Endothelial cell of umbilical vein (primary cell): Measurements from ENCODE around the gene SUGCT. TPM values are rescaled to one million over a fixed set of nuclear protein-coding genes. Genes with fewer than 3 reads are reported as not detected.

Source experiments
- BruUV-seq: library from RNA; stranded (reverse); fragments of 400-500 nt; replicated peaks from 2 replicates; lab custom pipeline; 2021; lab: Mats Ljungman, UMichigan
- CTCF ChIA-PET: fragments of 300-600, 350-600 bp; sonication (Branson Sonifier 250); formaldehyde crosslinking; loops from one replicate; lab custom pipeline; 2021; ENCODE audit warnings: antibody characterized with exemption, inconsistent platforms; lab: Charles Lee
- POLR2A ChIA-PET: fragments of 300-600, 350-600 bp; sonication (Branson Sonifier 250); formaldehyde crosslinking; loops from one replicate; lab custom pipeline; 2021; ENCODE audit warnings: antibody characterized with exemption, inconsistent platforms; lab: Charles Lee
- DNase-seq: peaks from one replicate; pipeline ENCODE4 v3.0.0-alpha.2; 2011; ENCODE audit warnings: low read depth, low spot score
- FAIRE-seq: peaks from 2 replicates; lab custom pipeline; 2011; peaks lifted over from hg19 to GRCh38; lab: Jason Lieb, UNC
- H2AFZ ChIP-seq: 2 replicates; pipeline ENCODE4 v1.6.0; 2012; ENCODE audit warnings: low read depth, low read length, control low read depth, inconsistent platforms
- H3K27ac ChIP-seq: 2 replicates; pipeline ENCODE4 v1.5.1; 2011; ENCODE audit warnings: low read depth, mild to moderate bottlenecking, control low read depth, low read length, moderate library complexity; ENCODE audit not compliant: insufficient read depth
- H3K27me3 ChIP-seq, 2 experiments: 2 replicates each; pipeline versions ENCODE4 v1.6.0 to v1.6.1; 2011; ENCODE audit warnings: low read length in 2 of 2, mixed read lengths in 1 of 2; ENCODE audit not compliant: control insufficient read depth in 2 of 2, insufficient read depth in 2 of 2
- H3K36me3 ChIP-seq, 2 experiments: 2 replicates in 1 of 2; 3 replicates in 1 of 2; pipeline ENCODE4 v1.5.1; 2011; ENCODE audit warnings: low read length in 2 of 2, mild to moderate bottlenecking in 1 of 2, moderate library complexity in 1 of 2; ENCODE audit not compliant: control insufficient read depth in 2 of 2, insufficient read depth in 2 of 2; ENCODE audit errors: extremely low read depth in 1 of 2
- H3K4me1 ChIP-seq: 3 replicates; pipeline ENCODE4 v1.5.1; 2011; ENCODE audit warnings: mild to moderate bottlenecking, low read length; ENCODE audit not compliant: control insufficient read depth, insufficient read depth; ENCODE audit errors: extremely low read depth
- H3K4me2 ChIP-seq: 2 replicates; pipeline ENCODE4 v1.6.1; 2011; ENCODE audit warnings: low read length, control low read depth, mixed read lengths; ENCODE audit not compliant: insufficient read depth
- H3K4me3 ChIP-seq, 3 experiments: fragments of 200-600 bp in 1 of 3; sonication (generic), shearing (Covaris generic) in 1 of 3; replicated peaks in 1 of 3; 2 replicates each; pipeline ENCODE4 v1.5.1; 2011 to 2016; ENCODE audit warnings: control low read depth in 3 of 3, low read length in 3 of 3, mild to moderate bottlenecking in 2 of 3, inconsistent platforms in 1 of 3, low read depth in 1 of 3, moderate library complexity in 1 of 3; ENCODE audit not compliant: insufficient read depth in 1 of 3
- H3K79me2 ChIP-seq: 2 replicates; pipeline ENCODE4 v1.6.0; 2012; ENCODE audit warnings: low read length, inconsistent platforms; ENCODE audit not compliant: control insufficient read depth, insufficient read depth
- H3K9ac ChIP-seq: replicated peaks from 2 replicates; pipeline ENCODE3; 2011; ENCODE audit warnings: low read length, control low read depth; ENCODE audit not compliant: insufficient read depth; ENCODE audit errors: extremely low read depth
- H3K9me1 ChIP-seq: replicated peaks from 3 replicates; pipeline ENCODE4 v1.6.0; 2011; ENCODE audit warnings: mild to moderate bottlenecking, low read length; ENCODE audit not compliant: control insufficient read depth, insufficient read depth; ENCODE audit errors: extremely low read depth
- H3K9me3 ChIP-seq: replicated peaks from 2 replicates; pipeline ENCODE4 v1.5.1; 2012; ENCODE audit warnings: low read length, inconsistent platforms; ENCODE audit not compliant: control insufficient read depth, insufficient read depth
- H4K20me1 ChIP-seq: replicated peaks from 2 replicates; pipeline ENCODE3; 2011; ENCODE audit warnings: mild to moderate bottlenecking, low read length; ENCODE audit not compliant: control insufficient read depth, insufficient read depth; ENCODE audit errors: extremely low read depth
- EZH2 ChIP-seq: IDR thresholded peaks from 2 replicates; pipeline ENCODE4 v1.6.1; 2012; ENCODE audit warnings: borderline replicate concordance, low read depth, mild to moderate bottlenecking, moderate library complexity, low read length, inconsistent platforms; ENCODE audit not compliant: severe bottlenecking
- FOS ChIP-seq: IDR thresholded peaks from 2 replicates; pipeline ENCODE4 v1.6.1; 2011; ENCODE audit warnings: mild to moderate bottlenecking, low read length, moderate library complexity, borderline replicate concordance; ENCODE audit not compliant: insufficient read depth
- GATA2 ChIP-seq: IDR thresholded peaks from 2 replicates; pipeline ENCODE4 v1.7.0; 2011; ENCODE audit warnings: low read depth, mild to moderate bottlenecking, moderate library complexity, mixed read lengths, low read length; ENCODE audit not compliant: insufficient read length, insufficient read depth
- JUN ChIP-seq: IDR thresholded peaks from 2 replicates; pipeline ENCODE4 v1.6.1; 2011; ENCODE audit warnings: borderline replicate concordance, low read depth; ENCODE audit not compliant: insufficient read length, insufficient read depth
- MYC ChIP-seq: IDR thresholded peaks from one replicate; pipeline ENCODE4 v1.6.1; 2011; ENCODE audit warnings: mild to moderate bottlenecking, low read depth, low read length
- POLR2A ChIP-seq: IDR thresholded peaks from 2 replicates; pipeline ENCODE4 v1.6.1; 2012; ENCODE audit warnings: low read depth, mild to moderate bottlenecking, control low read depth, low read length
- POLR2AphosphoS5 ChIP-seq: IDR thresholded peaks from 2 replicates; pipeline ENCODE4 v1.6.1; 2012; ENCODE audit warnings: low read depth, mild to moderate bottlenecking, control low read depth, low read length, moderate library complexity; ENCODE audit not compliant: insufficient read depth
- dilution Hi-C: fragments of 300-500 bp; cut with MboI; formaldehyde crosslinking; loops from one replicate; pipeline ENCODE4 v1.15.0; 2019; ENCODE audit warnings: low sequenced_read_pairs; ENCODE audit not compliant: extremely low pct_ligation_motif_present
- intact Hi-C: fragments of 100-400 bp; cut with micrococcal nuclease; formaldehyde crosslinking; loops from one replicate; pipeline ENCODE4 v1.10.0; 2022
- polyA plus RNA-seq, 4 experiments: library from polyadenylated mRNA; depleted of rRNA in 3 of 4; stranded (reverse) in 3 of 4; unstranded in 1 of 4; fragments of >200 nt; gene quantifications; 2 replicates each; pipeline versions ENCODE4 v1.2.1 to v1.2.3, GENCODE V29; 2011 to 2012; ENCODE audit warnings: missing spikeins in 1 of 4
- total RNA-seq: library from RNA; stranded (reverse); gene quantifications from 2 replicates; pipeline ENCODE4 v1.2.3, GENCODE V29; 2021
- TF ChIP-seq, protein P1 (sequence below): IDR thresholded peaks from 2 replicates; pipeline ENCODE4 v1.6.1; 2011; ENCODE audit not compliant: insufficient read depth, insufficient read length
- TF ChIP-seq, protein P2 (sequence below), 2 donors: IDR thresholded peaks; 1 replicate in 1 of 2; 2 replicates in 1 of 2; pipeline ENCODE4 v1.5.1; 2011; ENCODE audit warnings: low read length in 2 of 2, mild to moderate bottlenecking in 2 of 2, moderate library complexity in 2 of 2, control low read depth in 1 of 2, inconsistent platforms in 1 of 2, low read depth in 1 of 2; ENCODE audit not compliant: insufficient read depth in 1 of 2; ENCODE audit errors: extremely low read depth in 1 of 2

SUGCT gene
- total and polyA plus RNA-seq, 2 donors (not counting 3 experiments of a cell fraction or from before 2014, with no cell fraction given) = 1.2 to 1.4 TPM

DNA sequence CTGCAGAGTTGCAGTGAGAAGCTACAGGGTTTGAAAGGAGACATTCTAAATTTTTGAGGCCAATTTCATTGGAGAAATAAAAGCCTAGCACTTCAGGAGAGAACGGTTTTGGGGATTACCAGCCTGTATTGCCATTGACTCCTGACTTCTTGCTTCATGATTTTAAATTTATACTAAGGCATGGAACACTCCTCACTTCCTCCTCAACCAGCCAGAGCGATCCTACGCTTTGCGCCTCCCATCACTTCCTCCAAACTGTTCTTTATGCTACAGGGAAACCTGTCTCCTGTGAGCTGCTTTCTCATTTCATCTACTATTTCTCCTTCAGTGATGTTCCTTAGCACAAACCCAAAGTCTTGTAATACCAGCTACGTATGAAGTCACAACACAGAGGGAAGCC, 495.1 kb downstream of the SUGCT start:
- H4K20me1 ChIP-seq = no peaks in the 10 kb centered on the region
- BruUV-seq = no TSS peak
- DNase-seq (no peak), FAIRE-seq (no peak)
- no peaks in the 10 kb centered on the region for H3K9me1 ChIP-seq
- no peak overlapping the region for H3K9ac ChIP-seq
- H3K4me3 ChIP-seq = no peak overlapping the region
- H3K27me3 ChIP-seq = no peaks in the 10 kb centered on the region
- no peak overlapping the region for H2AFZ ChIP-seq
- H3K4me1 ChIP-seq = no peaks in the 10 kb centered on the region
- intact Hi-C loops = no loop called here
- ChIA-PET POLR2A (no interaction called here), CTCF (interaction anchor here (0.7 kb wide), 1 partner anchor 9 kb away, joined by 4 read pairs; no protein-coding TSS in a partner anchor)
- TF ChIP-seq MYC (no peak), GATA2 (no peak), EZH2 (no peak), JUN (no peak), POLR2AphosphoS5 (no peak), FOS (no peak), POLR2A (no peak)
- TF ChIP-seq, protein P1, sequence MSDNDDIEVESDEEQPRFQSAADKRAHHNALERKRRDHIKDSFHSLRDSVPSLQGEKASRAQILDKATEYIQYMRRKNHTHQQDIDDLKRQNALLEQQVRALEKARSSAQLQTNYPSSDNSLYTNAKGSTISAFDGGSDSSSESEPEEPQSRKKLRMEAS = no peak
- TF ChIP-seq, protein P2, sequence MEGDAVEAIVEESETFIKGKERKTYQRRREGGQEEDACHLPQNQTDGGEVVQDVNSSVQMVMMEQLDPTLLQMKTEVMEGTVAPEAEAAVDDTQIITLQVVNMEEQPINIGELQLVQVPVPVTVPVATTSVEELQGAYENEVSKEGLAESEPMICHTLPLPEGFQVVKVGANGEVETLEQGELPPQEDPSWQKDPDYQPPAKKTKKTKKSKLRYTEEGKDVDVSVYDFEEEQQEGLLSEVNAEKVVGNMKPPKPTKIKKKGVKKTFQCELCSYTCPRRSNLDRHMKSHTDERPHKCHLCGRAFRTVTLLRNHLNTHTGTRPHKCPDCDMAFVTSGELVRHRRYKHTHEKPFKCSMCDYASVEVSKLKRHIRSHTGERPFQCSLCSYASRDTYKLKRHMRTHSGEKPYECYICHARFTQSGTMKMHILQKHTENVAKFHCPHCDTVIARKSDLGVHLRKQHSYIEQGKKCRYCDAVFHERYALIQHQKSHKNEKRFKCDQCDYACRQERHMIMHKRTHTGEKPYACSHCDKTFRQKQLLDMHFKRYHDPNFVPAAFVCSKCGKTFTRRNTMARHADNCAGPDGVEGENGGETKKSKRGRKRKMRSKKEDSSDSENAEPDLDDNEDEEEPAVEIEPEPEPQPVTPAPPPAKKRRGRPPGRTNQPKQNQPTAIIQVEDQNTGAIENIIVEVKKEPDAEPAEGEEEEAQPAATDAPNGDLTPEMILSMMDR (IDR thresholded peaks at IDR 0.05; ENCODE audit: extremely low read depth in 1 of 2, insufficient read depth in 1 of 2, low read depth in 1 of 2, low read length in 2 of 2) = no peak
- no peaks in the 10 kb centered on the region for H3K36me3 ChIP-seq
- dilution Hi-C loops = no loop called here
- no peaks in the 10 kb centered on the region for H3K9me3 ChIP-seq
- no peak overlapping the region for H3K4me2 ChIP-seq
- H3K27ac ChIP-seq = no peak overlapping the region
- H3K79me2 ChIP-seq = no peaks in the 10 kb centered on the region
